Common myeloid progenitor, CD34-positive (primary cell): ENCODE data around the gene DOK1.

Experiments used
- CTCF ChIA-PET: fragments of 350-600 bp; sonication (Branson Sonifier 250); formaldehyde crosslinking; loops from one replicate; lab custom pipeline; 2021; ENCODE audit warnings: antibody characterized with exemption; lab: Charles Lee
- POLR2A ChIA-PET: fragments of 350-600 bp; sonication (Branson Sonifier 250); formaldehyde crosslinking; loops from one replicate; lab custom pipeline; 2021; ENCODE audit warnings: antibody characterized with exemption; lab: Charles Lee
- DNase-seq, 3 donors: peaks; one replicate each; pipeline versions ENCODE4 v3.0.0 to v3.0.0-alpha.2; 2013
- H3K27ac ChIP-seq, 2 experiments: 1 replicate in 1 of 2; 2 replicates in 1 of 2; pipeline ENCODE4 v1.7.0; 2013; ENCODE audit warnings: inconsistent platforms in 2 of 2, low read length in 2 of 2, mild to moderate bottlenecking in 2 of 2, low read depth in 1 of 2, moderate library complexity in 1 of 2; ENCODE audit not compliant: severe bottlenecking in 2 of 2, insufficient read depth in 1 of 2, poor library complexity in 1 of 2
- H3K27me3 ChIP-seq, 5 experiments: replicated peaks in 2 of 5; 1 replicate in 3 of 5; 2 replicates in 2 of 5; pipeline versions ENCODE4 v1.6.1 to v1.7.0; 2013; ENCODE audit warnings: low read length in 4 of 5, mild to moderate bottlenecking in 2 of 5, moderate library complexity in 2 of 5, inconsistent platforms in 1 of 5; ENCODE audit not compliant: insufficient read depth in 5 of 5, control insufficient read depth in 4 of 5
- H3K36me3 ChIP-seq, 4 experiments: 1 replicate in 2 of 4; 2 replicates in 2 of 4; pipeline versions ENCODE4 v1.6.1 to v1.7.0; 2013; ENCODE audit warnings: low read length in 3 of 4, control low read depth in 1 of 4, mild to moderate bottlenecking in 1 of 4; ENCODE audit not compliant: control insufficient read depth in 4 of 4, insufficient read depth in 4 of 4
- H3K4me1 ChIP-seq, 4 experiments: 1 replicate in 3 of 4; 2 replicates in 1 of 4; pipeline versions ENCODE4 v1.6.1 to v1.7.1; 2013; ENCODE audit warnings: low read length in 3 of 4, mild to moderate bottlenecking in 3 of 4, control low read depth in 1 of 4, inconsistent platforms in 1 of 4, moderate library complexity in 1 of 4; ENCODE audit not compliant: control insufficient read depth in 4 of 4, insufficient read depth in 4 of 4; ENCODE audit errors: control extremely low read depth in 1 of 4
- H3K4me3 ChIP-seq, 7 experiments: 1 replicate in 4 of 7; 2 replicates in 3 of 7; pipeline versions ENCODE4 v1.5.1 to v1.7.0; 2013; ENCODE audit warnings: mild to moderate bottlenecking in 7 of 7, low read length in 6 of 7, moderate library complexity in 6 of 7, inconsistent platforms in 2 of 7, low read depth in 2 of 7, control low read depth in 1 of 7; ENCODE audit not compliant: insufficient read depth in 4 of 7, control insufficient read depth in 1 of 7; ENCODE audit errors: extremely low read depth in 1 of 7
- H3K9me3 ChIP-seq, 5 experiments: 1 replicate in 4 of 5; 2 replicates in 1 of 5; pipeline versions ENCODE4 v1.6.1 to v1.7.1; 2013; ENCODE audit warnings: low read length in 4 of 5, mild to moderate bottlenecking in 2 of 5, inconsistent platforms in 1 of 5, low read depth in 1 of 5, moderate library complexity in 1 of 5; ENCODE audit not compliant: control insufficient read depth in 4 of 5, insufficient read depth in 2 of 5; ENCODE audit errors: control extremely low read depth in 1 of 5
- WGBS: methylation state at CpG from one replicate; pipeline ENCODE4 v1.1.5; 2013; ENCODE audit not compliant: insufficient coverage; 5-methylcytosine and 5-hydroxymethylcytosine counted together

DOK1 gene

GRCh38 chr2:74531666-74532065, 22.9 kb upstream of the DOK1 start:
- H3K27me3 ChIP-seq: no peaks in the 10 kb centered on the region
- POLR2A ChIA-PET: interaction anchor here (0.6 to 1.4 kb wide), 3 partner anchors 39 to 49 kb away, joined by 3 to 4 read pairs (median 4); partner anchors contain the start of genes CCDC142 and TTC31
- peak overlapping the region in 1 of 7 experiments; percentile 96 for H3K4me3 ChIP-seq
- H3K9me3 ChIP-seq: no peaks in the 10 kb centered on the region
- H3K36me3 ChIP-seq: peaks cover 6 to 56% (median 28%) of the 10 kb centered on the region in 4 experiments
- H3K27ac ChIP-seq: no peak overlapping the region
- WGBS: 78% methylated on average over 7 of the region's 7 CpGs
- no peak for DNase-seq
- CTCF ChIA-PET: interaction anchor here (0.7 to 13.7 kb wide), 26 partner anchors 10 to 282 kb away, joined by 3 to 210 read pairs (median 5); partner anchors contain the start of genes C2orf81, CCDC142, LBX2 and MOGS
- H3K4me1 ChIP-seq: peaks cover 6 to 48% (median 25%) of the 10 kb centered on the region in 4 experiments

GRCh38 chr2:74532222-74532621, 22.3 kb upstream of the DOK1 start:
- peak; percentile 74 to 81 (median 80) for DNase-seq
- H3K27ac ChIP-seq: no peak overlapping the region
- peaks cover 6 to 53% (median 25%) of the 10 kb centered on the region in 4 experiments for H3K4me1 ChIP-seq
- no peaks in the 10 kb centered on the region for H3K9me3 ChIP-seq
- CTCF ChIA-PET: interaction anchor here (0.7 to 13.7 kb wide), 26 partner anchors 9 to 282 kb away, joined by 3 to 210 read pairs (median 5); partner anchors contain the start of genes C2orf81, CCDC142, LBX2 and MRPL53
- H3K36me3 ChIP-seq: peaks cover 6 to 53% (median 23%) of the 10 kb centered on the region in 4 experiments
- H3K4me3 ChIP-seq: no peak overlapping the region
- no peaks in the 10 kb centered on the region for H3K27me3 ChIP-seq
- POLR2A ChIA-PET: interaction anchor here (0.6 to 1.4 kb wide), 3 partner anchors 29 to 45 kb away, joined by 3 to 4 read pairs (median 4); no protein-coding TSS in a partner anchor

- Histone ChIP-seq H3K4me3 (no peak overlapping the region), H3K27ac (no peak overlapping the region), H3K27me3 (no peaks in the 10 kb centered on the region), H3K36me3 (peaks cover 6 to 41% (median 19%) of the 10 kb centered on the region in 4 experiments), H3K4me1 (peaks cover 14 to 53% (median 28%) of the 10 kb centered on the region in 4 experiments), H3K9me3 (no peaks in the 10 kb centered on the region)
- DNase-seq: no peak
- ChIA-PET POLR2A (no interaction called here), CTCF (interaction anchor here (1.3 to 13.7 kb wide), 9 partner anchors 11 to 76 kb away, joined by 5 to 210 read pairs (median 53); partner anchors contain the start of genes CCDC142, LBX2, PCGF1 and TTC31)
- 85% methylated on average over 2 of the region's 4 CpGs for WGBS
Measured at GRCh38 chr2:74533464-74533863, 21.1 kb upstream of the DOK1 start.

GRCh38 chr2:74534411-74534810, 20.1 kb upstream of the DOK1 start:
- H3K4me3 ChIP-seq: no peak overlapping the region
- no peaks in the 10 kb centered on the region for H3K27me3 ChIP-seq
- no peak for DNase-seq
- H3K27ac ChIP-seq: no peak overlapping the region
- ChIA-PET CTCF (interaction anchor here (0.8 to 13.7 kb wide), 8 partner anchors 8 to 73 kb away, joined by 3 to 210 read pairs (median 53); partner anchors contain the start of genes CCDC142, DQX1, LBX2 and PCGF1), POLR2A (no interaction called here)
- peaks cover 6 to 40% (median 19%) of the 10 kb centered on the region in 4 experiments for H3K36me3 ChIP-seq
- 96% methylated on average over 10 of the region's 12 CpGs for WGBS
- no peaks in the 10 kb centered on the region for H3K9me3 ChIP-seq
- peaks cover 22 to 55% (median 31%) of the 10 kb centered on the region in 4 experiments for H3K4me1 ChIP-seq

DNA sequence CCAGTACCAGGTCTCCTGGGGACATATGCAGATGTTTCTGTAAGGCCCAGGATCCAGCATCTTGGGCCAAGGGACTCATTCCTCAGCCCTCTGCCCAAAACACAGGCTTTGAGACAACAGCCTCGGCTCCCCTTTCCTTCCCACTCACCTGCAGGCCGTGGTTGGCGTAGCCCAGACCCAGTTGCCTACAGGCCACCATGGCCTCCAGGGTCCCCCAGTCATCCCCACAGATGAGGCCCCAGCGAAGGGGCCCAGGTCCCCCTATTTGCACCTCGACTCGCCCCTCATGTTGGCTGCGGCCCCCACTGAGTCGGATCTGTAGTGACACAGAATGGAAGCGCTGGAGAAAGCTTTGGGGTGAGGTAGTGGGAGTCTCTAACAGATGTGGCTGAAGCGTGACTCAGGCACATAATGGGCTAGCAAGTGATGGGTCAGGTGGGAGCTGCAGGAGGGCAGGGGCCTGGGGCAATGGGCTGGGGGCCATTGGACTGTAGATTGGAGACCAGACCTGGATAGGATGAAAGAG, 19.0 kb upstream of the DOK1 start:
- Histone ChIP-seq H3K27ac (no peak overlapping the region), H3K4me1 (peaks cover 25 to 64% (median 35%) of the 10 kb centered on the region in 4 experiments), H3K27me3 (no peaks in the 10 kb centered on the region), H3K4me3 (no peak overlapping the region), H3K9me3 (no peaks in the 10 kb centered on the region), H3K36me3 (peaks cover 6 to 40% (median 19%) of the 10 kb centered on the region in 4 experiments)
- ChIA-PET POLR2A (interaction anchor here (0.7 kb wide), 1 partner anchor 51 kb away, joined by 3 read pairs; no protein-coding TSS in a partner anchor), CTCF (interaction anchor here (1.0 to 13.7 kb wide), 7 partner anchors 8 to 53 kb away, joined by 3 to 210 read pairs (median 3); partner anchors contain the start of genes CCDC142, DQX1, LOXL3 and TTC31)
- WGBS: 100% methylated on average over 5 of the region's 10 CpGs
- no peak for DNase-seq

DNA sequence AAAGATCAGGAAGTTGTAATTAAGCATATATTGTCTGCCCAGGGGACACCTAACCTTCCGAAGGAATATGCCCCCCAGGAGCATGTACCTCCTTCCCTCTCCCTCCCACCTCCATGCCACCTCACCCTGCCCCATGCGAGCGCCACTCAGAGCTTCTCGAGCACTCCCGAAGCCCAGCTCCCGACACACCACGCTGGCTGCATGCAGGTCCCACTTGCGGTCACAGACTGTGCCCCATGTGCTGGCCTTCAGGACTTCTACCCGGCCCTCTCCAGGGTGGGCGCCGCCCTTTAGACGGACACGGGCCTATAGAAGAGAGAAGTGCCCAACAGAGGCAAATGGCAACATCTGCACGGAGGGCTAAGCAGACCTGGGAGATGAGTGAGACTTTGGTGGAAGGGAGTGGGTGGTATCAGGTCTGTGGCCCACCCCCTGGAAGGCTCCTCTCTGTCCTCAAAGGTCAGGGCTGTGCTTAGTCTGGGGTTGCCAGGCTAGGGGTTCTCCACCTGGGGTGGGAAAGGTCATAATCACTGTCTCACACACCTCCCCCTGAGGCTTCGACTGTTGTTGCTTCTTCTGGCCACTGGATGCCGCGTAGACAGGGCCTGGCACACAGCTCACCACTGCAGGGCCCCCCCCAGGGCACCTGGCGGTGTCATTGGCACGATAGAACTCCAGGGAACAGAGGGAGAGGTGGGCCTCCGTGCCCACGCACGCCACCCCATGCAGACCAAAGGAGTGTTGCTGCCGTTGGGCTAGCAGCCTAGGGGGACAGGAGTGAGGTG, 18.2 kb upstream of the DOK1 start:
- no peaks in the 10 kb centered on the region for H3K27me3 ChIP-seq
- ChIA-PET POLR2A (interaction anchor here (0.7 kb wide), 1 partner anchor 50 kb away, joined by 3 read pairs; no protein-coding TSS in a partner anchor), CTCF (interaction anchor here (1.1 to 13.7 kb wide), 6 partner anchors 10 to 54 kb away, joined by 3 to 210 read pairs (median 4); partner anchors contain the start of genes CCDC142, DQX1, LOXL3 and TTC31)
- peaks cover 19 to 55% (median 28%) of the 10 kb centered on the region in 4 experiments for H3K4me1 ChIP-seq
- DNase-seq: no peak
- WGBS: 96% methylated on average over 22 of the region's 23 CpGs
- no peak overlapping the region for H3K27ac ChIP-seq
- H3K4me3 ChIP-seq: no peak overlapping the region
- H3K9me3 ChIP-seq: no peaks in the 10 kb centered on the region
- peaks cover 6 to 36% (median 19%) of the 10 kb centered on the region in 4 experiments for H3K36me3 ChIP-seq
